Caco-2 (cell line): ENCODE results near the gene ZNF397. TPM values are rescaled to one million over a fixed set of nuclear protein-coding genes. Genes with fewer than 3 reads are reported as not detected.

Source experiments
- BruUV-seq: library from RNA; stranded (reverse); fragments of 400-500 nt; replicated peaks from 2 replicates; lab custom pipeline; 2021; lab: Mats Ljungman, UMichigan
- CTCF ChIA-PET: fragments of 300-600 bp; sonication (Branson Sonifier 250); formaldehyde crosslinking; loops from one replicate; lab custom pipeline; 2022; ENCODE audit warnings: antibody characterized with exemption; lab: Charles Lee
- POLR2A ChIA-PET: fragments of 300-600 bp; sonication (Branson Sonifier 250); formaldehyde crosslinking; loops from one replicate; lab custom pipeline; 2022; ENCODE audit warnings: antibody characterized with exemption; lab: Charles Lee
- DNase-seq, 2 experiments: peaks; one replicate each; pipeline versions ENCODE4 v3.0.0 to v3.0.0-alpha.2; 2020 to 2022
- H3K27me3 ChIP-seq: replicated peaks from 2 replicates; pipeline ENCODE4 v1.6.0; 2011; ENCODE audit warnings: low read length; ENCODE audit not compliant: control insufficient read depth, insufficient read depth
- H3K36me3 ChIP-seq: 2 replicates; pipeline ENCODE4 v1.5.1; 2011; ENCODE audit warnings: low read length; ENCODE audit not compliant: control insufficient read depth, insufficient read depth
- H3K4me1 ChIP-seq: fragments of 250-450 bp; sonication (Bioruptor Pico); 2 replicates; pipeline ENCODE4 v1.5.1; 2020; ENCODE audit warnings: mild to moderate bottlenecking
- H3K4me3 ChIP-seq: 2 replicates; pipeline ENCODE4 v1.5.1; 2011; ENCODE audit warnings: low read depth, mild to moderate bottlenecking, control low read depth, low read length
- H3K9me3 ChIP-seq: fragments of 250-450 bp; sonication (Bioruptor Pico); 2 replicates; pipeline ENCODE4 v1.5.1; 2020; ENCODE audit warnings: mild to moderate bottlenecking, moderate library complexity
- H3K27ac Mint-ChIP-seq: one replicate; pipeline ENCODE4 v1.8.0; 2022; ENCODE audit warnings: mixed read lengths; ENCODE audit not compliant: unreplicated experiment
- H3K27me3 Mint-ChIP-seq: one replicate; pipeline ENCODE4 v1.8.0; 2022; ENCODE audit warnings: mixed read lengths; ENCODE audit not compliant: insufficient read depth, unreplicated experiment
- H3K36me3 Mint-ChIP-seq: one replicate; pipeline ENCODE4 v1.8.0; 2022; ENCODE audit warnings: mild to moderate bottlenecking, mixed read lengths; ENCODE audit not compliant: insufficient read depth, unreplicated experiment
- H3K4me1 Mint-ChIP-seq: one replicate; pipeline ENCODE4 v1.8.0; 2022; ENCODE audit warnings: low read depth, mixed read lengths; ENCODE audit not compliant: unreplicated experiment
- H3K4me3 Mint-ChIP-seq: one replicate; pipeline ENCODE4 v1.8.0; 2022; ENCODE audit warnings: mild to moderate bottlenecking, moderate library complexity, mixed read lengths; ENCODE audit not compliant: unreplicated experiment
- H3K9me3 Mint-ChIP-seq: one replicate; pipeline ENCODE4 v1.8.0; 2022; ENCODE audit warnings: mixed read lengths; ENCODE audit not compliant: unreplicated experiment
- intact Hi-C: fragments of 100-400 bp; cut with micrococcal nuclease; formaldehyde crosslinking; loops from one replicate; pipeline ENCODE4 v1.10.0; 2022; ENCODE audit not compliant: unreplicated experiment
- total RNA-seq: library from RNA; stranded (reverse); gene quantifications from 2 replicates; pipeline ENCODE4 v1.2.3, GENCODE V29; 2022
- TF ChIP-seq, protein P1 (sequence below), 2 experiments: fragments of 200-600 bp in 1 of 2; IDR thresholded peaks; 1 replicate in 1 of 2; 2 replicates in 1 of 2; pipeline versions ENCODE4 v1.5.1 to v1.8.0; 2011 to 2022; ENCODE audit warnings: antibody characterized with exemption in 1 of 2, control low read depth in 1 of 2, inconsistent platforms in 1 of 2, low read depth in 1 of 2, low read length in 1 of 2, mild to moderate bottlenecking in 1 of 2, moderate library complexity in 1 of 2; ENCODE audit not compliant: insufficient read depth in 1 of 2, severe bottlenecking in 1 of 2, unreplicated experiment in 1 of 2

The ZNF397 gene
- total RNA-seq, 1 experiment from 2014 or later: 4.9 TPM

DNA sequence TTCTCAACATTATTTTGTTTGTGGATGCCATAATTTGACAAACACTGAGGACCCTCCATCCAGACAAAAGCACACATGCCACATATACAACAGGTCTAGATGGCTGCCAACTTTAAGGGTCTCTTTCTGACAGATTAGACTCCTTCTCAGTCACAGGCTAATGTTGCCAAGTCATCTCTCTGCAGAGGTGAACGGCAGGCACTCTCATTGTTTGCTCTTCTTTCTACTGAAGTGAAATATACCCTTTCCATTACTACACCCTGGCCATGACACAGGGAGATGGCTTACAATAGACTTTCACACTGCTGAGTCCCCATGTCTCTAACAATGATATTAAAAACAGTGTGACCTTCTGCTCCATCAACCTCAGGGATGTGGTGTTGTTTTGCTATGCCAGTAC is 47.5 kb upstream of the ZNF397 start:
- Mint-ChIP-seq H3K4me3 (no peak overlapping the region), H3K27me3 (no peaks in the 10 kb centered on the region), H3K9me3 (no peaks in the 10 kb centered on the region), H3K4me1 (no peaks in the 10 kb centered on the region), H3K27ac (no peak overlapping the region), H3K36me3 (no peaks in the 10 kb centered on the region)
- intact Hi-C loops: no loop called here
- DNase-seq: no peak
- no peaks in the 10 kb centered on the region for H3K4me1 ChIP-seq
- no peaks in the 10 kb centered on the region for H3K27me3 ChIP-seq
- no TSS peak for BruUV-seq
- no peaks in the 10 kb centered on the region for H3K36me3 ChIP-seq
- H3K4me3 ChIP-seq: no peak overlapping the region
- CTCF ChIA-PET: no interaction called here
- H3K9me3 ChIP-seq: no peaks in the 10 kb centered on the region
- POLR2A ChIA-PET: no interaction called here
- TF ChIP-seq, protein P1, sequence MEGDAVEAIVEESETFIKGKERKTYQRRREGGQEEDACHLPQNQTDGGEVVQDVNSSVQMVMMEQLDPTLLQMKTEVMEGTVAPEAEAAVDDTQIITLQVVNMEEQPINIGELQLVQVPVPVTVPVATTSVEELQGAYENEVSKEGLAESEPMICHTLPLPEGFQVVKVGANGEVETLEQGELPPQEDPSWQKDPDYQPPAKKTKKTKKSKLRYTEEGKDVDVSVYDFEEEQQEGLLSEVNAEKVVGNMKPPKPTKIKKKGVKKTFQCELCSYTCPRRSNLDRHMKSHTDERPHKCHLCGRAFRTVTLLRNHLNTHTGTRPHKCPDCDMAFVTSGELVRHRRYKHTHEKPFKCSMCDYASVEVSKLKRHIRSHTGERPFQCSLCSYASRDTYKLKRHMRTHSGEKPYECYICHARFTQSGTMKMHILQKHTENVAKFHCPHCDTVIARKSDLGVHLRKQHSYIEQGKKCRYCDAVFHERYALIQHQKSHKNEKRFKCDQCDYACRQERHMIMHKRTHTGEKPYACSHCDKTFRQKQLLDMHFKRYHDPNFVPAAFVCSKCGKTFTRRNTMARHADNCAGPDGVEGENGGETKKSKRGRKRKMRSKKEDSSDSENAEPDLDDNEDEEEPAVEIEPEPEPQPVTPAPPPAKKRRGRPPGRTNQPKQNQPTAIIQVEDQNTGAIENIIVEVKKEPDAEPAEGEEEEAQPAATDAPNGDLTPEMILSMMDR (IDR thresholded peaks at IDR 0.05; ENCODE audit: insufficient read depth in 1 of 2, low read depth in 1 of 2, low read length in 1 of 2, severe bottlenecking in 1 of 2, unreplicated experiment in 1 of 2): no peak

DNA sequence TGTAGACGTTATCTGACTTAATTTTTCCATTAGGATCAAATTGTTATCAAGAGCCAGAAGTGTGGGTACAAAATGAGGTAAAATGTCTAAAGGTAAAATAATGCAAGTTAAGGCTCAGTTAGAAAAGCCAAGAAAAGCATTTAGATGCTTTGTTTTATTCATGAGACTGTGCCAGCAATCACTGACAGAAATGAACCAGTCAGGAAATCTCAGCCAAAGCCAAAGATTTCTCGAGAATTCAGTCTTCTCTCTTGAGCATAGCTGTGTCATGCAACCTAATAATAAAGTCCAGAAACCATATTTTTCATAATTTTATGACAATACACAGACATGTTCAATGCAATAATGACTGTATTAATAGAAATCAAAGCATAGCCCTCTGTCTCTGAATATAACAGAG is 43.5 kb upstream of the ZNF397 start:
- H3K27ac Mint-ChIP-seq: no peak overlapping the region
- CTCF ChIA-PET: no interaction called here

DNA sequence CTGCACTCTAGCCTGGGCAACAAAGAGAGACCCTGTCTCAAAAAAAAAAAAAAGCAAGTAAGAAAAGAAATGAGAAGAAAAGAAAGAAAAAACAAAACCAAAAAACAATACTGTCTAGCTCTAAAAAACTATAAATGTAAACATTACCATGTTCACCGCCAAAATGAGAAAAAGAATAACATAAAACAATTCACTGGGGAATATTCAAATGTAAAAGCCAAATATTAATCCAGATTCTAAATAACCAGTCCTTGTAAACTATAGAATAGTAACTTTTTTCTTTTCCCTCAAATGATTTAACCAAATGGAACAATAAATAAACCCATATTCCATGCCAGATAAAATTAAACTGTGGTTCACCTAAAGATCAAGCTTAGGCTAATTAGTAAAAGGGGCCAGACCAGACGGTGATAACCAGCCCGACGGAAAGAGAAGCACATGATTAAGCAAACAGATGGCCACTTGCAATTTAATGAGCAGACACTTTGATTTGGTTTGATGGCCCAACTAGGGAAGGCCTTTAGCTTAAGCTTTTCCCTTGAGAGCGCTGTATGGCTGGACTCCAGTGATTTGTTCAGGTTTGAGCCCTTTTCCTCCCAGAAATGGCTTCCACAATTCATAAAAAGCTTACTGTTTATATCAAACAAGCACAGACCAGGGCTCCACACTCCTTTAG is 39.4 kb upstream of the ZNF397 start:
- no peaks in the 10 kb centered on the region for H3K27me3 ChIP-seq
- POLR2A ChIA-PET: no interaction called here
- H3K36me3 ChIP-seq: no peaks in the 10 kb centered on the region
- no peak for DNase-seq
- CTCF ChIA-PET: no interaction called here
- Mint-ChIP-seq H3K36me3 (no peaks in the 10 kb centered on the region), H3K27ac (no peak overlapping the region), H3K4me3 (no peak overlapping the region), H3K9me3 (peaks cover 11% of the 10 kb centered on the region), H3K27me3 (no peaks in the 10 kb centered on the region), H3K4me1 (no peaks in the 10 kb centered on the region)
- no peaks in the 10 kb centered on the region for H3K9me3 ChIP-seq
- H3K4me3 ChIP-seq: no peak overlapping the region
- TF ChIP-seq, protein P1 (IDR thresholded peaks at IDR 0.05; ENCODE audit: insufficient read depth in 1 of 2, low read depth in 1 of 2, low read length in 1 of 2, severe bottlenecking in 1 of 2, unreplicated experiment in 1 of 2): no peak
- no peaks in the 10 kb centered on the region for H3K4me1 ChIP-seq
- no TSS peak for BruUV-seq
- intact Hi-C loops: no loop called here

More for the DNA sequence above, 43.5 kb upstream of the ZNF397 start:
- no peak for DNase-seq
- BruUV-seq: no TSS peak
- no peaks in the 10 kb centered on the region for H3K36me3 Mint-ChIP-seq
- no peak overlapping the region for H3K4me3 Mint-ChIP-seq
- Histone ChIP-seq H3K4me3 (no peak overlapping the region), H3K27me3 (no peaks in the 10 kb centered on the region), H3K9me3 (no peaks in the 10 kb centered on the region), H3K4me1 (no peaks in the 10 kb centered on the region), H3K36me3 (no peaks in the 10 kb centered on the region)
- intact Hi-C loops: no loop called here
- TF ChIP-seq, protein P1 (IDR thresholded peaks at IDR 0.05; ENCODE audit: insufficient read depth in 1 of 2, low read depth in 1 of 2, low read length in 1 of 2, severe bottlenecking in 1 of 2, unreplicated experiment in 1 of 2): no peak
- POLR2A ChIA-PET: no interaction called here
- H3K27me3 Mint-ChIP-seq: no peaks in the 10 kb centered on the region
- H3K4me1 Mint-ChIP-seq: no peaks in the 10 kb centered on the region
- no peaks in the 10 kb centered on the region for H3K9me3 Mint-ChIP-seq
